ENCODE data around the gene XXYLT1.
A peak's percentile ranks its signal among the peaks of the same experiment; 100 is the strongest.

XXYLT1 gene

DNA sequence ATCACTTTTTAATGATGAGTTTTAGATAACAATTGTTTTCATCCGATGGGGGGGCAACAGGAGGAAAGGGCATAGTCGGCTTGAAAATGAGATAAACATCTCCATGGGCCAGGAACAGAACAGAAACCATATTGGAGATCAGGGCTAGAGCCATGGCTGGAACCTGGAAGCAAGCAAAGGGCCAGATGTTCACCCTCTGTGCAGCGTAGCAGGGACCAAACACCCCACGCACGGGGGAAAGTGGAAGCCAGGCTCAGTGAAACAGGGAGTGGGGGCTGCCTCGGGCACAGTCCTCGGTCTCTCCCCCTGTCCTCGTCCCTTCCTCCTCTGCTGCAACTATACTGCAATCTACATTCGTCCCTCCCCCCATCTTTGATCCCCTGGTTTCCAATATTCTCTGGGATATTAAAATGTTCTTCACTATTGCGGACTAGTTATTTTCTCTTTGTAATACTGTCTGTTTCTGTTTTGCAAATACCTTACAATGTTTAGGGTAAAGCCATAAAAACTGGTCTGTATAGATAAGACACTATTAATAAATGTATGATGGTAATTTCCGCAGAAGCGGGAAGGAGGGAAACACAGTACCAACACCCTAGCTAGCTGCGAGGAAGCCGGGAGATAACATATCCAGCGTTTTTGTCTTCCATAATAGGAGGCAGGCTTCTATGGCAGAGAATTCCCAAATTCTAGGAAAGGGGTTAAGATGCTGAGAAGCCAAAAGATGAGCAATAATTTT lies 121.5 kb downstream of the XXYLT1 start:
- no peak for DNase-seq

GRCh38 chr3:195148549-195148948 lies 122.4 kb downstream of the XXYLT1 start:
- no peak for DNase-seq

DNA sequence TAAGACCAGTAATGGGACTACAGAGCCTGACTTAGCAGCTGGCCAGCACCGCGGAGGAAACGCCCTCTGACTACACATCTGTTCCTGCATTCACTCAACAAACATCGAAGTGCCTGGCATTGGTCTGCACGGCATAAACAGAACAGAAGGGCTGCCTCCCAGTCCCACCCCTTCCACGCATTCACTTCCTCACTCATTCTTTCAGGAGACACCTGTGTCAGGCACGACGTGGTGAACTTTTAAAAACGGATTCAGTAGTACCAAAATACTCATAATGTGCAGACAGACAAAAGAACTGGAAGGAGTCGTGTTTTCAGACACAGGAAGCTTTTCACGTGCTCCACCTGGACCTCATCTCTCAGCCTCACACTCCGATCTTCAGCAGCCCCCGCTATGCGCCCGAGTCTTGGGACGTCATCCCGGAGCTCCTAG lies 123.3 kb downstream of the XXYLT1 start:
- no peak for DNase-seq

DNA sequence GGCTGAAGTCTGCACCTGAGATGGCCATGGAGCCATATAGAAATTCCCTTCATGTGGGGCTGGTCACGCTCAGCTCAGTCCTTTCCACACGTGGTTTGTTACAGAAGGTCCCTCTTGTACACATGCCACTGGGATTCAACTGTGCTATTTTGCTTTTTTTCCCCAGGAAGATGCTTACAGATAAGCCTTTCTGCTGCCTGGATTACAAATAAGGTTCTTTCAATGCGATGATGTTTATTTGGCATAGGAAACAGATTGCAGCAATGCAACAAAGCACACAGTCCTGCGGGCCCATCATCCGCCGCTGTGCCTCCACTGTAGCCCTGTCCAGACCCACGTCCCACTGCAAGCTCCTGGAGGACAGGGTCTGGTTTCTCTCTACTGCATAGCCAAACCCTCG lies 124.8 kb downstream of the XXYLT1 start:
- no peak for DNase-seq

DNA sequence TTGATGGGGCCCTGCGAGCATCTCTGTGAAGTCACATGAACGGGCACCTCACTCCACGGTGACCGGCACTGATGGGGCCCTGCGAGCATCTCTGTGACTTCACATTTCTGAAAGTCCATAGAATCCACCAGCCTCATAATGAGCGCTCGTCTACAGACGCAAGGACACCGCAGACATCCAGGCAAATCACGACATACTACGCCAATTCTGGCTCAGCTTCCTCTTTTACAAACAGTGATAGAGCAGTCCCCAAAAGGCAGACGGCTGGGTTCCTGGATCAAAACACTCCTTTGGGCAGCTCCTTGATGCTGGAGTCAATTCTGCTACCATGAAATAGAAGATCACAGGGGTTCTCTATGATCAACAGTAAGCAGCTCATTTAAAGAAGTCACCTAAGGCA lies 125.4 kb downstream of the XXYLT1 start:
- no peak for DNase-seq

DNA sequence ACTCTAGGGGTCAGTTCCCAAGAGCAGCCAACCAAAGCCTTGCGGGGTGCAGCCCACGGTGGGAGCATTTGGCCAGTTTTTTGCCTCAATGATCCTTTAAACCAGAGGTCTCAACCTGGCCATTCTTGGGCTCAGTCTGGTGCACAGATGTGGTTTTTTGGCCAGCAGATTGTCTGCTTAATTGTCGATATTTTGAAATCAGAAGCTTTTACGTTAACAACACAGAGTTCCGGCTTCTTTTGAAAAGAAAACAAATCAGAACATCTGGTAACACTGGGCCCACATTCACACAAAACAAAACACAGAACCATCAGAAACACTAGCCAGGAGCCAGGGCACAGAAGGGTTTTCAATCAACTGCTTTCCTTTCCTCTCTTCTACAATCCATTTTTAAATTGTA lies 127.7 kb downstream of the XXYLT1 start:
- DNase-seq = no peak

DNA sequence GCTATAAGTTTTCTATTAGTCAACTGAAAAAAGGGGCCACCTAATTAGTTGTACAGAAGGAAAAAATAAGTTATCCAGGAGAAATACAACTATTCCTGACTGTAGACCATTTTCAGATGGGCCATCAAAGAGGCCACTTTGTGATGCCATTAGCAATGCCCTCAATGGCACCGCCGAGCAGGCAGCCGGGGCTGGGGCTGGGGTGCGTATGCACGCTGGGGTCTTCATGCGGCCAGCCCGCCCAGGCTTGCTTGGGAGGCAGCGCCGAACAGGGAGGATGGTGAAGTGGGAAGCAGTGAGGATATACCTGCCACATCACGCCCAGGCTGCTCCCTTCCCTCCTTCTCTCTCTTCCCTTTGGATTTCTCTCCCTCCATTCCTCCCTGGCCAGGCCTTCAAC lies 128.4 kb downstream of the XXYLT1 start:
- no peak for DNase-seq

DNA sequence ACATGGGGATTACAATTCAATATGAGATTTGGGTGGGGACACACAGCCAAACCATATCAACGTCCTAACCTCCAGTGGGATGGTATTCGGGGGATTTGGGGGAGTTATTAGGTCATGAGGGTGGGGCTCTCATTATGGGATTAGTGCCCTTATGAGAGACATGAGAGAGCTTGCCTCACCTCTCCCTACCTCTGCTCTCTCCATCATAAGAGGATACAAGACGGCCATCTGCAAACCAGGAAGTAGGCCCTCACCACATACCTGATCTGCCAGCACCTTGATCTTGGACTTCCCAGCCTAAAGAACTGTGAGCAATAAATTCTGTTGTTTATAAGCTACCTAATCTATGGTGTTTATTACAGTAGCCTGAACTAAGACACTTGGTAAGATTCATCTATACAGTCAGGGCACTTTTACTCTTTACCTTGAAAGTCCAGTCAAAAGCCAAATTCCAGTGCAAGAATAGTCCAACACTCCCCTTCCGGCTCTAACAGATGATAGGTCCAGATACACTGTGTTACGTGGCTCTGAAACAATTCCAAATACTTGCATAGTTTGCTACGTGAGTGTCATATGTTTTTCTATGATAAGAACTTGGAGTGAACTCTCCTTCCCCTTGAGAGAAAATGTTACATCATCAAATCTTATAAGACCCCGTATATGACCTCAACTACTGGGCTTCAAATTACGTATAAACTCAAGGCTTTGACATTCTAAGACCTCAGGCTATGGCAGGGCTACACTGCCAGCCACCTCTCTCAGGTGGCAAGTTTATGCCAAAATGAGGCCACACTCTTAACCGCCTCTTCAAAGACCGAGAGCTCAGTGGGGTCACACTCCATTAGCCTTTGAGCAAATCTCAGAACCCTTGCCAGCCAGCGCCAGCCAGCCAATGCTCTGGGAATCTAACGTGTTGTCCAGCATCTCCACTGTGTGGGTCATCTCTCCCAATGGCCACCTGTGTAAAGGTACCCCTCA lies 129.9 kb downstream of the XXYLT1 start:
- DNase-seq = no peak

GRCh38 chr3:195140410-195140809 lies 130.5 kb downstream of the XXYLT1 start:
- DNase-seq = no peak

GRCh38 chr3:195139876-195140240 lies 131.1 kb downstream of the XXYLT1 start:
- no peak for DNase-seq

GRCh38 chr3:195139091-195139875 lies 131.7 kb downstream of the XXYLT1 start:
- no peak for DNase-seq

- DNase-seq = no peak
These were observed 133.0 kb downstream of the XXYLT1 start for GRCh38 chr3:195137638-195138588.

- no peak for DNase-seq
These were observed 135.0 kb downstream of the XXYLT1 start for GRCh38 chr3:195135917-195136316.

DNA sequence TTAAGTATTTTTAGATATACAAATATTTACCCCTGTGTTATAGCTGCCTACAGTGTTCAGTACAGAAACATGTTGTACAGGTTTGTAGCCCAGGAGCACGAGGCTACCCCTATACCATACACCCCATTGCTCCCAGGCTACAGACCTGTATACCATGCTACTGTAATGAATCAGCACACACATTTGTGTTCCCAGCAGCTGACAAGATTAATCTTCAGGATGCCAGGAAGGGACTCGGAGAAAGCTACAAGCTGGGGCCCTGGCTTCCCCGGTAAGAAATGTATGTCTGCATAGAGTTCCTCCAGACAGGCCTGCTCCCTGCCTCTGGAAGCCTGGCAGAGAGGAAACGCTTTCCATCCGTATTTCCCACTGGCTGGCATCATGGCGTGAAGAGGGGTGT lies 136.5 kb downstream of the XXYLT1 start:
- DNase-seq = no peak

- DNase-seq = peak; percentile 38 to 39
These were observed 137.5 kb downstream of the XXYLT1 start for GRCh38 chr3:195133462-195133861.

GRCh38 chr3:195133013-195133412 lies 137.9 kb downstream of the XXYLT1 start:
- DNase-seq = no peak

- DNase-seq = no peak
These were observed 139.8 kb downstream of the XXYLT1 start for GRCh38 chr3:195131176-195131575.

GRCh38 chr3:195129644-195130492 lies 141.1 kb downstream of the XXYLT1 start:
- DNase-seq = peak in 1 of 2 experiments; percentile 4

- DNase-seq = no peak
These were observed 141.8 kb downstream of the XXYLT1 start for GRCh38 chr3:195129072-195129643.

- DNase-seq = no peak
These were observed 142.5 kb downstream of the XXYLT1 start for GRCh38 chr3:195128255-195129071.

Measured in activated CD4-positive, alpha-beta T cell treated with anti-CD3 and anti-CD28 coated beads, Interleukin-2, amount 50 U/mL, for 4 hours (primary cell).